MM.1S (cell line): ENCODE measurements around the gene LRRTM4.

ENCODE experiments used
- CTCF ChIP-seq: fragments of 300-600 bp; sonication (generic); IDR thresholded peaks from 2 replicates; pipeline ENCODE4 v1.5.1; 2016; ENCODE audit warnings: antibody characterized with exemption, low read length, mixed read lengths
- EZH2 ChIP-seq: fragments of 300-600 bp; sonication (generic); optimal IDR thresholded peaks from 2 replicates; pipeline ENCODE3; 2017; ENCODE audit warnings: low read depth, mild to moderate bottlenecking, antibody characterized with exemption, low read length, mixed read lengths
- EZH2phosphoT487 ChIP-seq: fragments of 300-600 bp; sonication (generic); IDR thresholded peaks from 2 replicates; pipeline ENCODE4 v1.6.1; 2018; ENCODE audit warnings: antibody characterized with exemption, low read length

GRCh38 chr2:77001895-77002294 lies 520.3 kb downstream of the LRRTM4 start:
- no peak for TF ChIP-seq EZH2
- TF ChIP-seq CTCF = no peak
- no peak for TF ChIP-seq EZH2phosphoT487
